ENCODE results near the gene RLN1.
"Not testable (repeated sequence)": the region's sequence is repeated elsewhere in the genome, so short reads cannot be mapped to it uniquely, and the experiment has no call there.

RLN1 gene, protein sequence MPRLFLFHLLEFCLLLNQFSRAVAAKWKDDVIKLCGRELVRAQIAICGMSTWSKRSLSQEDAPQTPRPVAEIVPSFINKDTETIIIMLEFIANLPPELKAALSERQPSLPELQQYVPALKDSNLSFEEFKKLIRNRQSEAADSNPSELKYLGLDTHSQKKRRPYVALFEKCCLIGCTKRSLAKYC

DNA sequence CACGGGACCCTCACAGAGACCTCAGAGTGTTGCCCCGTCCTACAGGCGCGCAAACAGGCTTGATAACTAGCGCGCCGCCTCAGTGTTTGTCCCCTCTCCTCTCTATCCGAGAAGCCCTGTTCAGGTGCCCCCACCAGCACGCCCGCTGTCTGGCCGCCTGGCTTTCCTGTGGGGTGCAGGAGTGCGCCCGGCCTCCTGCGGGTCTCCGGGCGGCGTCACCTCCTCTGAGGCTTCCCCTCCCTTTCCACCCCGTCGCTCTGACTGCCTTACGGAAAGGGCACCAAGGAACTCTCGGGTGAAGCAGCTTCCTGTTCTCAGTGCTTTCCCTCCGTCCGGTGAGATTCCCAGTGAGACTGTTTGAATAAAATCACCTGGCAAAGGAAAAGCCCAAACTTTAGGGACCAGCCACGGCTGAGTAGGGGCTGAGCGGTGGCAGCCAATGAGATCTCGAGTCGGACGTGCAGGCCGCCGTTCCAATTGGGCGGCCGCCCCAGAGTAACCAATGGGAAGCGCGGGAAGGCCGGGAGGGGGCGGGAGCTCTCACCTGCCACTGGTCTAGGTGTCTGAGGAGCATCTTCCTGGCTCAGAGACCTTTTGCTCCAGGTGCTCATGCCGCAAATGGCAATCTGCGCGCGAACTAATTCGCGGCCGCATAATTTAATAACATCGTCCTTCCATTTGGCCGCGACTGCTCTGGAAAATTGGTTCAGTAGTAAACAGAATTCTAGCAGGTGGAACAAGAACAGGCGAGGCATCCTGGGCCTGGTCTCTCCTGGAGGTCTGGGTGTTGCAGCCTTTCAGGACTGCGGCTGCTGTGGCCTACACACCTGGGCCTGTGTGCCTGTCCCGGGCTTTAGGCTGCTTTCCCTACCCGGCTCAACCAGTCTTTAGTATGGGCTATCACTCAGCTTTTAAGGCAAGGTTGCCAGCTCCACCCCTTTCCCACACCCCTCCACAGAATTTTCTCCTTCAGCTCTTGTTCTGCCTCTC is at the start of gene RLN1:
Gene RLN1, minus strand, starts transcription at position 885 of the 990 bp plus-strand sequence. Its CDS starts 130 bp downstream, at position 755.
- peak within 1 kb of the TSS; percentile 13 for H3K4me3 ChIP-seq (ENCODE audit: low read depth, low read length)
- DNase-seq (ENCODE audit: low read depth), result not testable (repeated sequence)

DNA sequence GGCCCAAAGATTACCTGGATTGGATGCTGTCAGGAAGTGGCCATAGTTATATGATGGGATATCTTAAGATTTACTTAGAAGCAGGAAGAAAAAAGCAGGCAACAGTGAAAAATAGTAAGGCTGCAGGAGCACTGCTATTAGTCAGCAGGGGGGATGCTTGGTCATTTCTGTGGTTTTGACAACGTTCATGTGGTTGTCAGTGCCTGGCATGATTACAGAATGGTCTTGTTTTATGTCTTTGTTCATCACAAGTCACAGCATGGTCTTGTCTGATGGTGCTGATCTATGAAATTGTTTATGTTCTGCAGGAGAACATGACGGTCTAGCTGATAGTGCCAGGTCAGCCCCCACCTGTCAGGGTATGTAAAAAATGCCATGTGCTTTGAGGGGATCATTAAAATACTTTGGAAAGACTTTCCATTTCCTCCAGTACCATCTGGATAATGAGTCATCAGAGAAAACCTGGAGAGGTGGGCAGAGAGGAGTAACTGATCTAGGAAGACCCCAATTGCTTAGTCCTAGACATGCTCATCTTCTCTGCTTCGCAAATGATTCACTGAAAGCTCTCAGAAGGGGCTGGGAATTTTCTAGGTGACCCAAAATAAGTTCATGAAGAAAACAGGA is 49.5 kb upstream of the RLN1 start:
- peak; percentile 93 for DNase-seq (ENCODE audit: low read depth)
- H3K4me3 ChIP-seq (ENCODE audit: low read depth, low read length), result no peak overlapping the region

DNA sequence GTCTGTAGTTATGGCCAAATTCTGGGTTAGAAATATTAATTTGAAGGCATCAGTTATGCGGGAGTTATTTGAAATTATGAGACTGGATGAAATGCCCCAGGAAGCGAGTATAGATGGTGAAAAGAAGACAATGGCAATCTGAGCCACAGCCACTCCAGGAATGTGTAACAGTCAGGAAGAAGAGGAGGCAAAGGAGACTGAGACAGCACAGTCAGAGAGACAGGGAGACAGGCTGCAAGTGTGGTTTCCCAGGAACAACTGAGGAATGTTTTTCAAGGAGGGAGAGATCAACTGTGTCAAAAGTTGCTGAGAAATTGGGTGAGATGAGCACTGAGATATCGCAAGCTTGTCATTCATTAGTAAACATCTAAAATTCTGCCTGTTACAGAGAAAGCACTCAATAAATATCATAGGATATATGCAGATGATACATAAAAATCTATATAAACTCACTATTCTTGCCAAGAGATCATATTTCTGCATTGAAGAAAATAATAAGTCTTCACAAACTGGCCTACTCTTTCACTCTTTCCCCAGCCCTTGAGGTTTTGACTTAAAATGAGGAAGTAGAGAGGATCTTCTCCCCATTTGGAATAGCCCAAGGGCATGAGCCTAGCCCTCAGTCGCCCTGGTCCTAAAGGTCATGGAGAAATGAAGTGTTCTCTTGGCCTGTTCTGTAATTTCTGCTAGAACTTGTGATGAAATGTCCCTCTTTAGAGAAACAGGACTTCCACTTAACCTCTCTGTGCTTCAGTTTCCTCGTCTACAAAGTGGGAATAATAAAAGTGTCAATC is 48.5 kb upstream of the RLN1 start:
- H3K4me3 ChIP-seq (ENCODE audit: low read depth, low read length), result no peak overlapping the region
- peak; percentile 55 for DNase-seq (ENCODE audit: low read depth)

GRCh38 chr9:5384436-5384835 is 44.8 kb upstream of the RLN1 start:
- DNase-seq (ENCODE audit: low read depth), result no peak
- H3K4me3 ChIP-seq (ENCODE audit: low read depth, low read length), result no peak overlapping the region

DNA sequence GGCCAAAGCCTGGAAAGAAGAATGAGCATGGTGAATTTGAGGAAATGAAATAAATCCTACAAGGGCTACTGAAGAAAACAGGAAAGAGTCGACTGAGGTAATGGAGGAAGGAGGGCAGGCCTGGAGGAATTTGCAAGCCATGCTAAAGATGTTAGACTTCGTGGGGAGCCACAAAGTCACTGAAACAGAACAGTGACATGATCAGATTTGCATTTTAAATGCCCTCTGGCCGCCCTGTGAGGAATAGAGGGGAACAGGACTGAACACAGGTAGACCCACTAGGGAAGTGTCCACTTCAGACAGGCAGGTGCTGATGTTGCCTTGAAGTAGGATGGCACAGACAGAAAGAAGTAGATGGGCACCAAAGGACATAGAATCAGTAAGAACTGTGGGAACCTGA is 42.8 kb upstream of the RLN1 start:
- no peak for DNase-seq (ENCODE audit: low read depth)
- H3K4me3 ChIP-seq (ENCODE audit: low read depth, low read length), result no peak overlapping the region

GRCh38 chr9:5375790-5376477 is 36.3 kb upstream of the RLN1 start:
- DNase-seq (ENCODE audit: low read depth), result no peak
- H3K4me3 ChIP-seq (ENCODE audit: low read depth, low read length), result no peak overlapping the region

- DNase-seq (ENCODE audit: low read depth), result no peak
- H3K4me3 ChIP-seq (ENCODE audit: low read depth, low read length), result no peak overlapping the region
These were observed 35.4 kb upstream of the RLN1 start for GRCh38 chr9:5375091-5375490.

DNA sequence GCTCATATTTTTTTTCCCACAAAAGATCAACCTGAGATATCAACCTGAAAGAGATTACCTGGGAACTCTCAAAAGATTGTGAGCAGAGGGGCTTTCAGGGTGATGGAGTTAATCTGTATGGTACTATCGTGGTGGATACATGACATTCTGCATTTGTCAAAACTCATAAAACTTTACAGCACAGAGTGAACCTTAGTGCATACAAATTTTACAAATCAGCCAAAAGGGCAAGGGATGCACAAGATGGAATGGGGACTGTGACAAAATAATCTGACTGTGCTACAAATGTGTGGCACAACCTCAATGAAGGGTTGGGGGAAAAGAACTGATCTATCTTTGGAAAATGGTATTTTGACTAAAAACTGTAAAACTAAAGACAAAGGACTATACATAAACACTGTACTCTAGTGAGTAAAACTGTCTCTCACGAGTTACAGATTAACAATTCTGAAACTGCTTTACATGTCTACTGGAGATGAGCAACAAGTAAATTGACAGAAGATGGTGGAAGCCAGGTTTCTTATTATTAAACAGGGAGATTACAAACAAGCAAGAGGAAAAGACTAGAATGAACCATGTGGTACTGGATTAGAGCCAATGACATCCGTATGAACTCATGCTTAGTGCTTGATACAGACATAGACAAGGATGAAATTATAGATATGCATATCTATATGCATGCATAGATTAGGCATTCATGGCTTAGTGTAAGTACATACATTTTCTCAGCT is 24.8 kb upstream of the RLN1 start:
- no peak for DNase-seq (ENCODE audit: low read depth)
- no peak overlapping the region for H3K4me3 ChIP-seq (ENCODE audit: low read depth, low read length)

- no peak overlapping the region for H3K4me3 ChIP-seq (ENCODE audit: low read depth, low read length)
- no peak for DNase-seq (ENCODE audit: low read depth)
These were observed 21.8 kb upstream of the RLN1 start for GRCh38 chr9:5361326-5362010.

DNA sequence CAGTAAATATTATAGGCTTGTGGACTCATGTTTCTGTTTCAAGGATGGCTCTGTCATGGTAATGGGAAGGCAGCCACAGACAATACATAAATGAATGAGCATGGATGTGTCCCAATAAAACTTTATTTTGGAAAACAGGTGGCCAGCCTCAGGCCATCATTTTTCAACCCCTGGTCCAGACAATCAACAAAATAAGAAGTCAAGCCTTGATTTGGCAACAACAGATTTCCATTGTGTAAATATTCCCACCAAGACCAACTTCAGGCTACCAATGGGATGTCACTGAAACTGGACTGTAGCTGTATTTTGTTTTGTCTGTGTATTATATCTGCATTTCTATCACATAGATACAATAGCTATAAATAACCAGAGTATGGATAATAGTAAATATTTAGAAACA is 20.7 kb upstream of the RLN1 start:
- DNase-seq (ENCODE audit: low read depth), result no peak

GRCh38 chr9:5357431-5358105 is 17.9 kb upstream of the RLN1 start:
- H3K4me3 ChIP-seq (ENCODE audit: low read depth, low read length), result no peak overlapping the region
- DNase-seq (ENCODE audit: low read depth), result no peak

More for the DNA sequence above, 20.7 kb upstream of the RLN1 start:
- no peak overlapping the region for H3K4me3 ChIP-seq (ENCODE audit: low read depth, low read length)

- DNase-seq (ENCODE audit: low read depth), result no peak
These were observed 16.1 kb upstream of the RLN1 start for GRCh38 chr9:5355817-5356216.

DNA sequence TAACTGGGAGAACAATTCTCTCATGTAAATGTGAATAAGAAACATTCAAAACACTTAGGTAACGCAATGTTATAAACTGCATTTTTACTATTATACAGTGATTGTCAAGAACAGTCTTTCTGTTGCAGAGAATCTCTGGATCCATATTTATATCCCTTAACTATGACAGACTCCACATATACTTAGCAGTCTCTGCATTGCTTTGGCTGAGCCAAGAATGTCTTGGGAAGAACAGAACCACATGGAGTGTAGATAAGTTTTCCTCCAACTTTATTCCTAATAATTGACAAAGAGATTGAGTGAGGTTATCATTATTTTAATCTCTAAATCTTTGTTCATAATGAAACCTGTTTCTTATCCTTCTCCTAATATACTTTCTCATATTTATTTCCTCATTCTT is 15.6 kb upstream of the RLN1 start:
- no peak overlapping the region for H3K4me3 ChIP-seq (ENCODE audit: low read depth, low read length)
- no peak for DNase-seq (ENCODE audit: low read depth)

More at GRCh38 chr9:5355817-5356216, 16.1 kb upstream of the RLN1 start:
- no peak overlapping the region for H3K4me3 ChIP-seq (ENCODE audit: low read depth, low read length)

GRCh38 chr9:5354184-5354583 is 14.5 kb upstream of the RLN1 start:
- H3K4me3 ChIP-seq (ENCODE audit: low read depth, low read length), result no peak overlapping the region
- no peak for DNase-seq (ENCODE audit: low read depth)

- no peak overlapping the region for H3K4me3 ChIP-seq (ENCODE audit: low read depth, low read length)
- no peak for DNase-seq (ENCODE audit: low read depth)
These were observed 13.1 kb upstream of the RLN1 start for GRCh38 chr9:5352637-5353248.

- no peak for DNase-seq (ENCODE audit: low read depth)
- H3K4me3 ChIP-seq (ENCODE audit: low read depth, low read length), result no peak overlapping the region
These were observed 3.0 kb downstream of the RLN1 start for GRCh38 chr9:5336688-5337087.

DNA sequence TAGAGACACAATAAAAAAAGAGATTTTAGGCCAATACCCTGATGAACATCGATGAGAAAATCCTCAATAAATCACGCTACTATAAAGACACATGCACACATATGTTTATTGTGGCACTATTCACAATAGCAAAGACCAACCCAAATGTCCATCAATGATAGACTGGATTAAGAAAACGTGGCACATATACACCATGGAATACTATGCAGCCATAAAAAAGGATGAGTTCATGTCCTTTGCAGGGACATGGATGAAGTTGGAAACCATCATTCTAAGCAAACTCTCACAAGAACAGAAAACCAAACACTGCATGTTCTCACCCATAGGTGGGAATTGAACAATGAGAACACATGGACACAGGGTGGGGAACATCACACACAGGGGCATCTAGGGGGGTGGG is 8.4 kb downstream of the RLN1 start:
- not testable (repeated sequence) for H3K4me3 ChIP-seq (ENCODE audit: low read depth, low read length); DNase-seq (ENCODE audit: low read depth)
